AG04450 (cell line): ENCODE measurements around the gene ROBO1. TPM values are rescaled to one million over a fixed set of nuclear protein-coding genes. Genes with fewer than 3 reads are reported as not detected.

ENCODE experiments used
- CTCF ChIA-PET: fragments of 300-600, 350-600 bp; formaldehyde crosslinking; extraction: SDS; loops from one replicate; lab custom pipeline; 2022; ENCODE audit warnings: antibody characterized with exemption, inconsistent platforms; lab: Charles Lee
- POLR2A ChIA-PET: fragments of 350-600 bp; formaldehyde crosslinking; extraction: SDS; loops from one replicate; lab custom pipeline; 2021; ENCODE audit warnings: antibody characterized with exemption, inconsistent platforms; lab: Yijun Ruan, JAX
- DNase-seq: peaks from one replicate; pipeline ENCODE4 v3.0.0-alpha.2; 2011; ENCODE audit warnings: low read depth, low spot score
- H3K27ac ChIP-seq: one replicate; pipeline ENCODE4 v1.5.1; 2012; ENCODE audit warnings: low read depth, low read length, control low read depth
- H3K27me3 ChIP-seq: one replicate; pipeline ENCODE4 v1.6.0; 2012; ENCODE audit warnings: low read length; ENCODE audit not compliant: control insufficient read depth, insufficient read depth
- H3K4me3 ChIP-seq: 2 replicates; pipeline ENCODE4 v1.5.1; 2011; ENCODE audit warnings: mild to moderate bottlenecking, low read depth, low read length, control low read depth
- H3K9me3 ChIP-seq: 2 replicates; pipeline ENCODE4 v1.5.1; 2012; ENCODE audit warnings: low read length; ENCODE audit not compliant: control insufficient read depth, insufficient read depth
- CTCF ChIP-seq: IDR thresholded peaks from 2 replicates; pipeline ENCODE4 v1.5.1; 2011; ENCODE audit warnings: low read depth, low read length, control low read depth, inconsistent platforms
- polyA plus RNA-seq: library from polyadenylated mRNA; depleted of rRNA; stranded (reverse); fragments of >200 nt; gene quantifications from 2 replicates; pipeline ENCODE4 v1.2.3, GENCODE V29; 2011

Gene ROBO1
- polyA plus RNA-seq, 1 experiment, result 66.0 TPM

- Histone ChIP-seq H3K27ac (no peak overlapping the region), H3K9me3 (no peaks in the 10 kb centered on the region), H3K4me3 (no peak overlapping the region), H3K27me3 (no peaks in the 10 kb centered on the region)
- TF ChIP-seq CTCF, result no peak
- DNase-seq, result no peak
- ChIA-PET POLR2A (no interaction called here), CTCF (interaction anchor here (1.4 to 3.3 kb wide), 2 partner anchors 17 to 259 kb away, joined by 4 to 16 read pairs; no protein-coding TSS in a partner anchor)
Measured at GRCh38 chr3:79344876-79345871, 422.6 kb downstream of the ROBO1 start.

GRCh38 chr3:79341961-79342360 lies 425.8 kb downstream of the ROBO1 start:
- Histone ChIP-seq H3K27ac (no peak overlapping the region), H3K9me3 (no peaks in the 10 kb centered on the region), H3K27me3 (no peaks in the 10 kb centered on the region), H3K4me3 (no peak overlapping the region)
- POLR2A ChIA-PET, result no interaction called here
- TF ChIP-seq CTCF, result no peak
- CTCF ChIA-PET, result no interaction called here
- no peak for DNase-seq

GRCh38 chr3:79339846-79340245 lies 428.0 kb downstream of the ROBO1 start:
- Histone ChIP-seq H3K27me3 (no peaks in the 10 kb centered on the region), H3K27ac (no peak overlapping the region), H3K9me3 (peaks cover 3% of the 10 kb centered on the region; the same call in 1 of the 2 replicates), H3K4me3 (no peak overlapping the region)
- ChIA-PET POLR2A (no interaction called here), CTCF (interaction anchor here (0.6 to 1.3 kb wide), 2 partner anchors 22 to 39 kb away, joined by 3 to 4 read pairs; no protein-coding TSS in a partner anchor)
- DNase-seq, result no peak
- TF ChIP-seq CTCF, result no peak

GRCh38 chr3:79337798-79338197 lies 430.0 kb downstream of the ROBO1 start:
- POLR2A ChIA-PET, result no interaction called here
- H3K27ac ChIP-seq, result no peak overlapping the region
- CTCF ChIA-PET, result interaction anchor here (1.3 to 1.6 kb wide), 2 partner anchors 24 to 252 kb away, joined by 3 read pairs; no protein-coding TSS in a partner anchor
- H3K9me3 ChIP-seq, result peaks cover 3% of the 10 kb centered on the region; the same call in 1 of the 2 replicates
- no peaks in the 10 kb centered on the region for H3K27me3 ChIP-seq
- H3K4me3 ChIP-seq, result no peak overlapping the region
- DNase-seq, result no peak
- no peak for TF ChIP-seq CTCF

- no peak for DNase-seq
- POLR2A ChIA-PET, result no interaction called here
Measured at GRCh38 chr3:79329154-79329553, 438.6 kb downstream of the ROBO1 start.

More at GRCh38 chr3:79329154-79329553, 438.6 kb downstream of the ROBO1 start:
- H3K27ac ChIP-seq, result no peak overlapping the region
- no peak for TF ChIP-seq CTCF
- no peaks in the 10 kb centered on the region for H3K9me3 ChIP-seq
- H3K27me3 ChIP-seq, result no peaks in the 10 kb centered on the region
- no peak overlapping the region for H3K4me3 ChIP-seq
- CTCF ChIA-PET, result interaction anchor here (0.7 kb wide), 1 partner anchor 33 kb away, joined by 3 read pairs; no protein-coding TSS in a partner anchor
